ENCODE results near the gene RICTOR.

DNA sequence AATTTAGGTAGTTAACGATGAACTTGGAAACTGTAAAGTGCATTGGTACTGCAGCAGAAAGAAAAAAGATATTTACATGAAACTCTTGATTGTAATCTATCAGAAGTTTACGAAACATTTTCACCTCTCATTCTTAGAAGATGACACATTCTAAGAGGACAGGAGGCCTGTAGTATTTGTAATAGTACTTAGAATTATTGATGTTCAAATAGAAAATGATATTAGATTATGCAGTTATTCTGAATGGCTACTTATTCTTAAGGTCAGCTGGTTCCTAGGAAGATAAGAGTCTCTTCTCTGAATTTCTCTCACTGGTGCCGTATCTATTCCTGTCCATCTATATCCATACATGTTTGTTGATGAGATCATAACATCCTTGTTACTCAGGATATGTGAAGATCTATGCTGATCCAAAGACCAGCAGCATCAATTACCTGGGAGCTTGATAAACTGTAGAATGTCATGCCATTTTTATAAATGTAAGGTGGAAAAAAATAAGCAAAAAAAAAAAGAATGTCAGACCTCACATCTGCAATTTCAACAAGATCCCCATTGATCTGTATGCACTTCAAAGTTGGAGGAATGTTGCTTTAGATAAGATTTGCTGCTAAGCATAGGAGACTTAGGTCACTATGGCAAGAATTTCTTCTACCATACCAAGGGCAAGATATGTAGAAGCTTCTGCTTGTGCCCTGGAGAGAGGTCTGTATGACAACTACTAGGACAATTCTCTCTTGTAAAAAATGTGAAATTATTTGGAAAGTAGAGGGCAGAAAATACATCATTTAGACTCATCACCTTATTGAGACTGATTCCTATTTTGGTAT is 42.4 kb upstream of the RICTOR start:
- TF ChIP-seq, protein P1, sequence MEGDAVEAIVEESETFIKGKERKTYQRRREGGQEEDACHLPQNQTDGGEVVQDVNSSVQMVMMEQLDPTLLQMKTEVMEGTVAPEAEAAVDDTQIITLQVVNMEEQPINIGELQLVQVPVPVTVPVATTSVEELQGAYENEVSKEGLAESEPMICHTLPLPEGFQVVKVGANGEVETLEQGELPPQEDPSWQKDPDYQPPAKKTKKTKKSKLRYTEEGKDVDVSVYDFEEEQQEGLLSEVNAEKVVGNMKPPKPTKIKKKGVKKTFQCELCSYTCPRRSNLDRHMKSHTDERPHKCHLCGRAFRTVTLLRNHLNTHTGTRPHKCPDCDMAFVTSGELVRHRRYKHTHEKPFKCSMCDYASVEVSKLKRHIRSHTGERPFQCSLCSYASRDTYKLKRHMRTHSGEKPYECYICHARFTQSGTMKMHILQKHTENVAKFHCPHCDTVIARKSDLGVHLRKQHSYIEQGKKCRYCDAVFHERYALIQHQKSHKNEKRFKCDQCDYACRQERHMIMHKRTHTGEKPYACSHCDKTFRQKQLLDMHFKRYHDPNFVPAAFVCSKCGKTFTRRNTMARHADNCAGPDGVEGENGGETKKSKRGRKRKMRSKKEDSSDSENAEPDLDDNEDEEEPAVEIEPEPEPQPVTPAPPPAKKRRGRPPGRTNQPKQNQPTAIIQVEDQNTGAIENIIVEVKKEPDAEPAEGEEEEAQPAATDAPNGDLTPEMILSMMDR (IDR thresholded peaks at IDR 0.05): no peak
- no peak for TF ChIP-seq POLR2A (IDR thresholded peaks at IDR 0.05)
